GM19455 (cell line): ENCODE data around the gene ITPR2.
"Not testable (repeated sequence)": the region's sequence is repeated elsewhere in the genome, so short reads cannot be mapped to it uniquely, and the experiment has no call there.

Experiments used
- ATAC-seq: cut with Tn5 transposase; IDR thresholded peaks from one replicate; pipeline ENCODE4 v1.9.1; 2021; ENCODE audit not compliant: unreplicated experiment

Gene ITPR2

DNA sequence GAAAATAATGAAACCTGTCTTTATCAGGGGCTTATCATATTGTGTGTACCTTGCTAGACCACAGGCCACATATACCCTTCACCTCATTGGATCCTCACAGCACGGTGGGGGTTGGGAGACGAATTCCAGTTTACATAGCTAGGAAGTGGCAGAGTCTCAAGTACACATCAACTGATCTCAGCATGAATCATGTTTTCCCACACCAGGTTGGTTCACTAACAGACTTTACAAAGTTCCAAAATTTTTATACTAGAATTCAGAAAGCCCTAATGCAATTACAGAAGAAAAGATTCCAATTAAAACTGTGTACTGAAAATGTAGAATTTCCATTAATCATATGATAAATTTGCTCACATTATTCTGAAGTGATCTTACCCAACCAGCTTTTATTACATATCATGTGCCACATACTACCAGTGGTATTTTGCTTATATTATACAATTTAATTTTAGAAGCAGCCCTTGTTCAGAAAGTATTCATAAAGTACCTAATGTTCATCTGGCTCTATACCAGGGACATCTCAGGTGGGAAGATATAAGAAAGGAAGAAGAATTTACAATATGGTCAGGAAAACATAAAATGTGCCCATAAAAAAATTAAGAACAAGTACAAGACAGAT, 196.2 kb downstream of the ITPR2 start:
- ATAC-seq = no peak

- no peak for ATAC-seq
Measured at GRCh38 chr12:26633591-26634210, 199.3 kb downstream of the ITPR2 start.

DNA sequence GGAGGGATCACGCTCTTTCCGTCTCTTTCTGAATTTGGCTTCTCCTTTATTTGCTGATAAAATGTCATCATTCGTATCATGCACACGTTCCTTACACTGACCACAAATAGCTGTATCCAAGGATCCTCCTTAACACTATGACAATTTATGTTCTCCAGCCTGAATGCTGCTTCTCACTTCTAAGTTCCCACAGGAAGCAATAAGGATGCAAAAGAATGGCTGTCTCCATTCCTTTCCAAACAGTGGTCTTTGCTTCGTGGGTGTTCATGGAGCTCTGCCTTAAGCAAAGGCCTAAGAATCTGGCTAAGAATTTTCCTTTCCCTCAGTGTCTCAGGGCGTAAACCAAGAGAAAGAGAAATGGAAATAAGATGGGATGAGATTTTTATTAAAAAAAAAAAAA, 200.2 kb downstream of the ITPR2 start:
- ATAC-seq = no peak

- no peak for ATAC-seq
Measured at GRCh38 chr12:26631846-26632245, 201.1 kb downstream of the ITPR2 start.

DNA sequence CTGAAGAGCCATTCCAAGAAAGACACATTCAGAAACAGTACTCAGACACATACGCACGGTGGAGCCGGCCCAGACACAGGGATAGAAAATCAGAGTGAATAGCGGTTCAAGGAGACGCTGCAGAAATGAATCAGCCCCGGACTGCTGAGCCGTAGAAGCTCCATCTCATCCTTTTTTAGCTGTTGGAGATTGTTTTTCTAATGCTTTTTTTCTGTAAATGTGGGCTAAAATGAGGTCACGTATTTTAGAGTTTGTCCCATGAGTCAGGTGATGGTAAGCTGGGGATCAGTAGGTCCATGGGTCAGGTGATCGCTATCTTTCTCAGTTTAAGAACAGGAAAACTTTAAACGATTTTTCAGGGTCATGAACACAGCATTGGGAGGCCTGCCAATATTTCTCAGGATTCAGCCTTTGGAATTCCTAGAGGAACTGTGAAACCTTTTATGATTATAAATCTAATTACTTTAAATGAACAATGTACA, 202.4 kb downstream of the ITPR2 start:
- no peak for ATAC-seq

GRCh38 chr12:26629864-26630263, 203.1 kb downstream of the ITPR2 start:
- ATAC-seq = no peak

DNA sequence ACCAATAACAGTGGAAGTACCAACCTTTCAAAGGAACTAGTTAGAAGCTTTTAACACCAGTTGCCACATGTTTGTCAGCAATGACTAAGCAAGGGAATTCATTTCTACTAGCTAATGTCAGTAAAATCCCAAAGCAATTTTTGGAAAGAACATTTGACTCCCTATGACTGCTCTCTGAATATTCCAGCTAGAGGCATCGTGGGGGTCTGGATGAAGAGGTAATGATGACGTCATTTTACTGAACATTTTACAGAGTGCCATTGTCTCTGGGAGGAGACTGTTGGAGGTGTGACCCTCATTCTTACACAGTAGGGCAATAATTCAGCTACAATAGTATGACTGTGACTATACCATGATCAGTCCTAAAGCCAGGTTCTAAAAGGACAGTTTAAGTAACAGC, 204.8 kb downstream of the ITPR2 start:
- no peak for ATAC-seq

GRCh38 chr12:26627335-26627734, 205.7 kb downstream of the ITPR2 start:
- ATAC-seq = no peak

DNA sequence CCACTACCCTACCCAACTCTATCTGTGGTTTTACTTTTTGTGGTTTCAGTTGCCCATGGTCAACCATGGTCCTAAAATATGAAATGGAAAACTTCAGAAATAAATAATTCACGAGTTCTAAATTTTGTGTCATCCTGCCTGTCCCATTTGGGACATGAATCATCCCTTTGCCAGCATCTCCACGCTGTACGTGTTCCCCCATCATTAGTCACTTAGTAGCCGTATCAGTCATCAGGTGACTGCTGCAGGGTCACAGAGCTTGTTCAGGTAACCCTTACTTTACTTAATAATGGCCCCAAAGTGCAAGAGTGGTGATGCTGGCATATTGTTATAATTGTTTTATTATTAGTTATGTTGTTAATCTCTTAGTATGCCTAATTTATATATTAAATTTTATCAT, 209.9 kb downstream of the ITPR2 start:
- ATAC-seq = no peak

- ATAC-seq = no peak
Measured at GRCh38 chr12:26622601-26623000, 210.4 kb downstream of the ITPR2 start.

- no peak for ATAC-seq
Measured at GRCh38 chr12:26621932-26622331, 211.1 kb downstream of the ITPR2 start.

DNA sequence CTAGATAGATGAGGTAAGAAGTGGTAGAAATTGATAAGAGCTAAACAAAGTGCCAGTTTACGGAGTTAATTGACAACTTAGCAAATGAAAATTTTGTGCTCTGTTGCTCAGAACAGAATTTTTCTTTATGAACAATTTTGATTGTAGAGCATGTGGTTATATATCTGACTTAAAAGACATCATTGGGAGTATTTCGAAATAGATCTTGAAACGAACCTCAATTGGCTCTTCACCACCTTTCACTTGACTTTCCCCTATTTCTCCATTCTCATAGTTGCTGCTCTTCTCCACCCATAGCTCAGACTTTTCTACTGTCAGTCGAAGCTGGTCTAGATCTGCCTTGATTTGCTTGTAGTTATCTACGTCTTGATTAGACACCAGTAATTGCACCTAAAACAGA, 212.1 kb downstream of the ITPR2 start:
- ATAC-seq = no peak

GRCh38 chr12:26617513-26617912, 215.5 kb downstream of the ITPR2 start:
- no peak for ATAC-seq

DNA sequence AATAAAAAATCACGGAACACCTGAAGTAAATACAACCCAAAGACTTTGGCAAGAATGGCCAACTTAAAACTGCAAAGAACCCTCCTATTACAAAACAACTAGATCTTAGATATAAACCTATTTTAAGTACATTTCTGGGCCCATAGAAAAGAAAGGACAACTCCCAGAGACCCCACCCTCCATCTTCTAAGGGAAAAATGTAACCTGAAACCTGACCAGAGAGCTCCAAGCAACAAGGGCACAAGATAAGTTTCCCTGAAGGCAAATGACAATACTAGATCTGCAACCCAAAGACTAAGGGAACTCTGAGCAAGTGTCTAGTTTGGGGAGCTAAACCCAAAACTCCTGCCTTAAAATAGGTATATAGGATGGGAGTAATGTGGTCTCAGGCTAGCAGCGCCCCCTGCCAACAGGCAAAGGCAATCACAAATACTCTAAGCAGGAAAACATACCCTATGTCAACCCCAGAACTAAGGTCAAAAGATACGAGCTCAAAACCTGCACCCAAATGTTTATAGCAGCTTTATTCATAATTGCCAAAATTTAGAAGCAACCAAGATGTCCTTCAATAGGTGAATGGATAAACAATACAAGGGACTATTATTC, 218.9 kb downstream of the ITPR2 start:
- no peak for ATAC-seq

GRCh38 chr12:26612203-26612602, 220.8 kb downstream of the ITPR2 start:
- no peak for ATAC-seq

DNA sequence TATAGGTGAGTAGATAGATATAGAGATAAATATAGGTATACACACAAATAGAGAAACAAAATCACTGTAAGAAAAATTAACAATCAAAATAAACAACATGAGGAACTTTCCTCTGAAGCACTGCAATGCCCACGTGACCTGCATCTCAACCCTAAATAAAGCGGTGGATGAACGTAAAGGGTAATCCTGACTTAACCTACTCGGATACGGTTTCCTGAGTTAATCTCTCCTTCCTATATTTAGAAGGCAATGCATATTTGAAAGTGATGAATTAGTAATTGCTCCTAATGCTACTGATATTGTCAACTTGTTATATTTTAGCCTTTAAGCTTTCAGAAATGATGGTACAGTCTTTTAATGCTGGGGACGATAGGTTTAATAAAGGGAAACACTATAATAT, 221.4 kb downstream of the ITPR2 start:
- ATAC-seq = no peak

GRCh38 chr12:26610774-26611173, 222.2 kb downstream of the ITPR2 start:
- ATAC-seq = no peak

DNA sequence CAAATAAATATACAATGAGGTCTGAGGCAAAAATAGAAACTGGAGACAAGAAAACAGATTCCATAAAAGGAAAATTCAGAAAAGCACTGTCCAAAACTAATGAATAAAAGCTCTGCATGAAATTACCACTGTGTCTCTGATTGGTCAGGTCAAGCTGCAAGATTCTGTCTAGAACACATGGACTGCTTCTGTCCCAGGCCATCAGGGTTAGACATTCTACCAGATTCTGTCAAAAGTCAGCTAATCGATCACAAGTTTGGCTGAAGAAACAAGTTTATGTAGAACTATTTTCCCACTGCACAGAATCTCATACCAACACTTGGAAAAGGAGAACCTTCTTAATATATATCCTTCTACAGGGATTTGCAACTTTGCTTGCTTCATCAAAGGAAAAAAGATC, 223.0 kb downstream of the ITPR2 start:
- ATAC-seq = no peak

DNA sequence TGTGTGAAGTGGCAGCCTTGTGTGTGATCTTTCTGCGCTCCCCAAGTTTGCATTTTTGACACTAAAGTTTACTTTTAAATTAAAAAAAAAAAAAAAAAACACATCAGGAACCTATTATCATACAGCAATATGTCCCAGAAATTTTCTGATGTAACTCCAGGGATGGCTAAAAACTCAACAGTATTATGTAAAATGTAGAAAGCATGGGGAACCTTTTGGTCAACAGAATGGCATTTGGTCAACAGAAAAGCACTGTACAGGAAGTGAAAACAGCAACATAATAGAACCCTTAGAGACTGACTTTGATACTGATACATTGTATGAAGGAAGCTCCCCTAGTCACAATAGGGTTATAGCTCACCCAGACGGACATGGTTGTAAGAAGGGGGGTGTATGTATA, 224.3 kb downstream of the ITPR2 start:
- ATAC-seq = no peak

GRCh38 chr12:26608273-26608672, 224.7 kb downstream of the ITPR2 start:
- no peak for ATAC-seq

DNA sequence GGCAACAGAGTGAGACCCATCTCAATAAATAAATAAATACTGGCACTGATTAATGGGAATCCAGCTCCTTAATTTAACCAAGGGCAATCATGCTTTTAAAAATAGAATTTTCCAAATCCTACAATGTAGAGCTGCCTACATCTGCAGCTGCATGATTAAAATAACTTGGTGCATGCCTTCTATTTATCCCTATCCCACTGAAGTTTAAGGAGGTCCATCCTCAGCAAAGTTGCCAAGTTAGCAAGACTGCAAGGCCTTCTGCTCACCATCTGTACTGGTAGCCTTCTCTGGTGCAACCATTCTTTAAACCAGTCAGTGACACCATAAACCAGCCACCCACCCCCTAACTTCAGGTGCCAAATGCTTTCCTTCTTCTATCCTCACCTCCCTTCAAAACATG, 226.1 kb downstream of the ITPR2 start:
- ATAC-seq = no peak

GRCh38 chr12:26604813-26605212, 228.2 kb downstream of the ITPR2 start:
- not testable (repeated sequence) for ATAC-seq
